Neural progenitor cell (in vitro differentiated cells): ENCODE results near the gene CAMK1D. TPM values are rescaled to one million over a fixed set of nuclear protein-coding genes. Genes with fewer than 3 reads are reported as not detected.

ENCODE experiments used
- DNase-seq: peaks from one replicate; pipeline ENCODE4 v3.0.0-alpha.2; 2016; ENCODE audit warnings: low spot score
- H2AFZ ChIP-seq: fragments of 200-600 bp; sonication (generic); replicated peaks from 2 replicates; pipeline ENCODE4 v1.6.1; 2016; ENCODE audit warnings: antibody characterized with exemption
- H3F3A ChIP-seq: fragments of 200-600 bp; sonication (generic); 2 replicates; pipeline ENCODE4 v1.6.1; 2016; ENCODE audit warnings: antibody characterized with exemption, low read depth
- H3K27ac ChIP-seq: fragments of 200-600 bp; sonication (generic); 2 replicates; pipeline ENCODE4 v1.5.1; 2016; ENCODE audit warnings: mild to moderate bottlenecking
- H3K27me3 ChIP-seq: fragments of 200-600 bp; sonication (generic); 2 replicates; pipeline ENCODE4 v1.6.1; 2016; ENCODE audit warnings: mild to moderate bottlenecking, moderate library complexity
- H3K36me3 ChIP-seq: fragments of 200-600 bp; sonication (generic); 2 replicates; pipeline ENCODE4 v1.5.1; 2016
- H3K4me1 ChIP-seq: fragments of 200-600 bp; sonication (generic); 2 replicates; pipeline ENCODE4 v1.6.1; 2016; ENCODE audit warnings: mixed run types
- H3K4me2 ChIP-seq: fragments of 200-600 bp; sonication (generic); 2 replicates; pipeline ENCODE4 v1.6.1; 2016
- H3K4me3 ChIP-seq: fragments of 200-600 bp; sonication (generic); 2 replicates; pipeline ENCODE4 v1.5.1; 2016
- H3K79me2 ChIP-seq: fragments of 200-600 bp; sonication (generic); 2 replicates; pipeline ENCODE4 v1.6.1; 2016; ENCODE audit warnings: low read depth
- H3K9ac ChIP-seq: fragments of 200-600 bp; sonication (generic); 2 replicates; pipeline ENCODE4 v1.6.1; 2016
- H3K9me3 ChIP-seq: fragments of 200-600 bp; sonication (generic); 2 replicates; pipeline ENCODE4 v1.5.1; 2016; ENCODE audit warnings: low read depth
- H4K20me1 ChIP-seq: fragments of 200-600 bp; sonication (generic); 2 replicates; pipeline ENCODE4 v1.6.1; 2016; ENCODE audit warnings: low read depth
- H3K27ac Mint-ChIP-seq: 3 replicates; pipeline ENCODE4 v1.8.0; 2021; ENCODE audit warnings: mixed read lengths
- H3K27me3 Mint-ChIP-seq: 2 replicates; pipeline ENCODE4 v1.8.0; 2022; ENCODE audit warnings: low read depth, mild to moderate bottlenecking, inconsistent platforms, moderate library complexity, mixed read lengths; ENCODE audit not compliant: insufficient read depth
- H3K36me3 Mint-ChIP-seq: 3 replicates; pipeline ENCODE4 v1.8.0; 2021; ENCODE audit warnings: mixed read lengths
- H3K4me1 Mint-ChIP-seq: 3 replicates; pipeline ENCODE4 v1.8.0; 2021; ENCODE audit warnings: mixed read lengths
- H3K4me3 Mint-ChIP-seq: 3 replicates; pipeline ENCODE4 v1.8.0; 2021; ENCODE audit warnings: mild to moderate bottlenecking, moderate library complexity, mixed read lengths
- H3K9me3 Mint-ChIP-seq: 3 replicates; pipeline ENCODE4 v1.8.0; 2020; ENCODE audit warnings: mixed read lengths
- EZH2 ChIP-seq: fragments of 200-600 bp; sonication (generic); IDR thresholded peaks from 2 replicates; pipeline ENCODE4 v1.6.1; 2017; ENCODE audit warnings: antibody characterized with exemption, mild to moderate bottlenecking, moderate library complexity
- EZH2phosphoT487 ChIP-seq: fragments of 200-600 bp; sonication (generic); IDR thresholded peaks from 2 replicates; pipeline ENCODE4 v1.6.1; 2017; ENCODE audit warnings: antibody characterized with exemption
- total RNA-seq: library from RNA; depleted of rRNA; stranded (reverse); fragments of >200 nt; gene quantifications from 2 replicates; pipeline ENCODE4 v1.2.3, GENCODE V29; 2015; ENCODE audit warnings: low replicate concordance
- TF ChIP-seq, protein P1 (sequence below): fragments of 200-600 bp; sonication (generic); IDR thresholded peaks from 2 replicates; pipeline ENCODE4 v1.5.1; 2017; ENCODE audit warnings: antibody characterized with exemption, mild to moderate bottlenecking

CAMK1D gene
- total RNA-seq, 1 donor from 2014 or later: 7.6 TPM

DNA sequence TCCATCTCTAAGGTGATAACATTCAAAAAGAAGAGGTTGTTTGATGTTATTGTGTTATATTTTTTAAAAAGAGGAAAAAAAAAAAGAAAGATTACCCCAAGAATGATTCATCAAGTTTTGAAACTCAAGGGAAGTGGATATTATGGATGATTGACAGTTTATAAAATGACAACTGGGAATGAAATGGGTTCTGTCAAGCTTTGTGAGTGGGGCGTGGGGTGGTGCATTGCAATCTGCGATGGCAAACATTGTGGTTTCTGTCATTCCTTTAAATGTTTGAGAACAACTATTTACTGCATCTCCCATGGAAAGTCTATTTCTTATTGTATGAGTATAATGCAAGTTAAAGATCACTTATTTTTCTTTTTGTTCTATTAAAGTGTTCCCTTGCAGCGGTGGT lies 355.1 kb downstream of the CAMK1D start:
- Mint-ChIP-seq H3K9me3 (no peaks in the 10 kb centered on the region), H3K4me3 (no peak overlapping the region), H3K27me3 (no peaks in the 10 kb centered on the region), H3K36me3 (peaks cover 3% of the 10 kb centered on the region), H3K27ac (no peak overlapping the region), H3K4me1 (peaks cover 31% of the 10 kb centered on the region)
- Histone ChIP-seq H3K4me1 (no peaks in the 10 kb centered on the region), H3K4me2 (no peak overlapping the region), H2AFZ (no peak overlapping the region), H3K9ac (no peak overlapping the region), H4K20me1 (no peaks in the 10 kb centered on the region), H3K9me3 (no peaks in the 10 kb centered on the region), H3F3A (no peaks in the 10 kb centered on the region), H3K79me2 (no peaks in the 10 kb centered on the region), H3K4me3 (no peak overlapping the region), H3K27ac (no peak overlapping the region), H3K27me3 (no peaks in the 10 kb centered on the region), H3K36me3 (no peaks in the 10 kb centered on the region)
- no peak for DNase-seq
- TF ChIP-seq EZH2phosphoT487 (no peak), EZH2 (no peak)
- TF ChIP-seq, protein P1, sequence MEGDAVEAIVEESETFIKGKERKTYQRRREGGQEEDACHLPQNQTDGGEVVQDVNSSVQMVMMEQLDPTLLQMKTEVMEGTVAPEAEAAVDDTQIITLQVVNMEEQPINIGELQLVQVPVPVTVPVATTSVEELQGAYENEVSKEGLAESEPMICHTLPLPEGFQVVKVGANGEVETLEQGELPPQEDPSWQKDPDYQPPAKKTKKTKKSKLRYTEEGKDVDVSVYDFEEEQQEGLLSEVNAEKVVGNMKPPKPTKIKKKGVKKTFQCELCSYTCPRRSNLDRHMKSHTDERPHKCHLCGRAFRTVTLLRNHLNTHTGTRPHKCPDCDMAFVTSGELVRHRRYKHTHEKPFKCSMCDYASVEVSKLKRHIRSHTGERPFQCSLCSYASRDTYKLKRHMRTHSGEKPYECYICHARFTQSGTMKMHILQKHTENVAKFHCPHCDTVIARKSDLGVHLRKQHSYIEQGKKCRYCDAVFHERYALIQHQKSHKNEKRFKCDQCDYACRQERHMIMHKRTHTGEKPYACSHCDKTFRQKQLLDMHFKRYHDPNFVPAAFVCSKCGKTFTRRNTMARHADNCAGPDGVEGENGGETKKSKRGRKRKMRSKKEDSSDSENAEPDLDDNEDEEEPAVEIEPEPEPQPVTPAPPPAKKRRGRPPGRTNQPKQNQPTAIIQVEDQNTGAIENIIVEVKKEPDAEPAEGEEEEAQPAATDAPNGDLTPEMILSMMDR: no peak

DNA sequence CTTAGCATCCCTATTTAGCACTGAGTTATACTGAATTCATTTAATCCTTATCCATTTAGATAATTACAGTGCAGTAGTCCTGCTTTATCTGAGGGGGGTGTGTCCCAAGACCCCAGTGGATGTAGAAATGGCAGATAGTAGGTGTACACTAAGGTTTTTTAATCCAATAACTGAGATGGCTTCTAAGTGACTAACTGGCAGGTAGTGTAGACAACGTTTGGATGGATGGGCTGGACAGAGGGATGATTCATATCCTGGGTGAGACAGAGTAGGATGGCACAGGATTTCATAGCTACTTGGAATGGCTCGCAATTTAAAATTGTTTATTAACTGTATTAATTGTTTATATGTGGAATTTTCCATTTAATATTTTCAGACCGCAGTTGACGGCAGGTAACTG lies 356.6 kb downstream of the CAMK1D start:
- peaks cover 35% of the 10 kb centered on the region for H3K4me1 Mint-ChIP-seq
- no peak for DNase-seq

DNA sequence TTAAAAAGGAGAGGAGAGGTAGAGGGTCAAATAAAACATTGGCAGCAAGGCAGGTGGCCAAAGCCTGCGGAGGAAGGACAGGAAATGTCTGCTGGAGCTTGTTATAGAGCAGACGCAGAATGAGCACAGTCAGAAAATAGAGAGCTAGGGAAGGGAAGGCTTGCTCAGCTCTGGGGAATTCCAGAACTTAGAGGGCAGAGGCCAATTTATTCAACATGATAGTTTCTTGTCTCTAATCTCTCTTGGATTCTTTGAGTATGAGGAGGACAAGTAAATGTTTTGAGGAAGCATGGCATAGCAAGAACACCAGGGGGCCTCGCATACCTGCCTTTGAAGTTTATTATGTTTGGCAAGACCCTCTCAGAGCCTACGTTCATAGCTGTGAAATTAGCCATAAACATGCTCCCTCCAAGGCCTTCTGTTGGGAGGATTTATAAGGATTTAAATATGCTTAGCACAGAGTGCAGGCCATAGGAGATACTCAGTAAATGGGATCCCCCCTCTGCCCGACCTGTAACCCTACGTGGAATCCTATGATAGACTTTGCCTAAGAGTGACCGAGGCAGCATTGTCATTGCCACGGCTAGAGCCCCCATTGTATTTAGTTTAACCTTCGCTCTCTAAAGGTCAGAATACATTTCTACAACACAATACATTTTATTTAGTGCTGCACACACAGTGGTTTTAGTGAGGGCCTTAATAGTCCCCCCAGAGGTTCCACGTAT lies 358.3 kb downstream of the CAMK1D start:
- H3K9me3 Mint-ChIP-seq: no peaks in the 10 kb centered on the region
- H3K27ac Mint-ChIP-seq: peak overlapping the region; percentile 6
- peak; percentile 49 for DNase-seq
- Histone ChIP-seq H3K36me3 (no peaks in the 10 kb centered on the region), H3K4me3 (no peak overlapping the region), H3K9me3 (no peaks in the 10 kb centered on the region), H3K9ac (no peak overlapping the region), H3K79me2 (no peaks in the 10 kb centered on the region), H3K27ac (no peak overlapping the region), H4K20me1 (no peaks in the 10 kb centered on the region), H3F3A (no peaks in the 10 kb centered on the region), H3K4me2 (no peak overlapping the region), H3K27me3 (no peaks in the 10 kb centered on the region), H2AFZ (no peak overlapping the region), H3K4me1 (no peaks in the 10 kb centered on the region)
- no peak overlapping the region for H3K4me3 Mint-ChIP-seq
- H3K36me3 Mint-ChIP-seq: no peaks in the 10 kb centered on the region
- H3K4me1 Mint-ChIP-seq: peaks cover 41% of the 10 kb centered on the region
- no peaks in the 10 kb centered on the region for H3K27me3 Mint-ChIP-seq
- TF ChIP-seq EZH2: no peak
- TF ChIP-seq, protein P1: peak; percentile 48

More for the DNA sequence above, 356.6 kb downstream of the CAMK1D start:
- Histone ChIP-seq H3K27me3 (no peaks in the 10 kb centered on the region), H3F3A (no peaks in the 10 kb centered on the region), H3K4me2 (no peak overlapping the region), H3K4me1 (no peaks in the 10 kb centered on the region), H3K9ac (no peak overlapping the region), H4K20me1 (no peaks in the 10 kb centered on the region), H3K79me2 (no peaks in the 10 kb centered on the region), H3K27ac (no peak overlapping the region), H3K4me3 (no peak overlapping the region), H2AFZ (no peak overlapping the region), H3K36me3 (no peaks in the 10 kb centered on the region), H3K9me3 (no peaks in the 10 kb centered on the region)
- H3K27me3 Mint-ChIP-seq: no peaks in the 10 kb centered on the region
- peaks cover 3% of the 10 kb centered on the region for H3K36me3 Mint-ChIP-seq
- no peak for TF ChIP-seq EZH2phosphoT487
- no peak for TF ChIP-seq EZH2
- TF ChIP-seq, protein P1: no peak
- no peak overlapping the region for H3K4me3 Mint-ChIP-seq
- no peaks in the 10 kb centered on the region for H3K9me3 Mint-ChIP-seq
- H3K27ac Mint-ChIP-seq: no peak overlapping the region
